Subcutaneous adipose tissue (tissue), 4 donors: ENCODE measurements around the gene EVA1C. TPM values are rescaled to one million over a fixed set of nuclear protein-coding genes. Genes with fewer than 3 reads are reported as not detected.

Source experiments
- CTCF ChIP-seq: fragments of 450-650 bp; IDR thresholded peaks from one replicate; pipeline ENCODE4 v1.5.1; 2016; ENCODE audit warnings: low read depth, mild to moderate bottlenecking, control low read depth, antibody characterized with exemption, moderate library complexity
- total RNA-seq, 4 donors: library from RNA; depleted of rRNA; stranded (reverse); fragments of >200 nt; gene quantifications; one replicate each; pipeline ENCODE4 v1.1.0, GENCODE V29; 2016

EVA1C gene
- total RNA-seq, 4 donors from 2014 or later: 20.1 to 56.1 (median 32.9) TPM

GRCh38 chr21:32381571-32381970 is 30.9 kb upstream of the EVA1C start:
- TF ChIP-seq CTCF: no peak

GRCh38 chr21:32382108-32382644 is 30.3 kb upstream of the EVA1C start:
- TF ChIP-seq CTCF: no peak

GRCh38 chr21:32383812-32384211 is 28.7 kb upstream of the EVA1C start:
- TF ChIP-seq CTCF: no peak

- no peak for TF ChIP-seq CTCF
Measured at GRCh38 chr21:32386195-32386870, 26.2 kb upstream of the EVA1C start.

- TF ChIP-seq CTCF: no peak
Measured at GRCh38 chr21:32387151-32387550, 25.4 kb upstream of the EVA1C start.

DNA sequence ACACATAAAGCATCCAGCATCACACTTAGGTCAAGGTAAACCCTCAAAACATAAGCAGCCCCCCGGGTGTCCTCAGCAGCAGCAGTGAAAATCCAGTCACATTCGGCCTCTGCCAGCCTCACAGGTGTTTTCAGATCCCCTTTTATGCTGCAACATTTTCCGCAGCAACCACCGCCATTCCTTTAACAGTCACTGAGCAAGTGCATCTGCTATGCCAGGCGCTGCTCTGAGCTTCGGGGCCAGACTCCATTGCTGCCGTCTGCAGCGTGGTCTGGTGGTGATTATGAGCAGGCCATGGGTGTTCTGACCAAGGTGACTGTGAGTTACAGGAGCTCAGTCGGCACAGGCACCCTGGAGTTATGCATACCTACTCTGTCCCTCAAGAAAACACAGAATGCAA is 24.2 kb upstream of the EVA1C start:
- no peak for TF ChIP-seq CTCF

DNA sequence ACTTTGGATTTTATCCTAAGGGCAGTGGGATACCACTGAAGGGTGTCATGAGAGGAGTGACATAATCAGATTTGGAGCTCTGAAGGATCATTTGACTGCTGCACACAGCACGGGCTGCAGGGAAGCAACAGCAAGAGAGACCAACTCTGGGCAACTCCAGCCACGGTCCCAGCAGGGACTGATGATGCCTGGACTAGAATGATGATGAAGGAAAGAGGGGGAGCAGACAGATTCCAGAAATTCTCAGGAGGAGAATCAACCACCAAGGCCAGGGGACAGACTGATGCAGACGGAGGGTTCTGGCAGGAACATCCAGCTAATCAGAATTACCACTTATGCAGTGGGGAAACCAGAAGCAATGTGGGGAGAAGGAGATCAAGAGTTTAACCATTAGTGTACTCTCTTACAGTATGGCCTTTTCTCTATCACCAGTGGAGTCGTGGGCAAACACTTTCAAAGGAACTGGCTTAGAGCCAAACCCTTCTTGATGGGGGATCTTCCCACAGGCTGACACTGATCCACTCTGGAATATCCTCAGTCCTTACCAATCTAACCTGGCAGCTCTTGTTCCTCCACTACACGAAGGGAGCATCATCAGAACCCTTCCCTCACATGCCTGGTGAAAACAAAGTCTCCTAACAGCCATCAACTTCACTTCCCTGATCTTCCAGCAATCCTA is 23.0 kb upstream of the EVA1C start:
- TF ChIP-seq CTCF: no peak
